Muscle layer of duodenum (tissue), 2 donors: Measurements from ENCODE around the gene GRID2.

ENCODE experiments used
- H3K27ac ChIP-seq: one replicate; pipeline ENCODE4 v1.7.0; 2013; ENCODE audit warnings: mild to moderate bottlenecking, low read length
- H3K27me3 ChIP-seq: one replicate; pipeline ENCODE4 v1.7.0; 2013; ENCODE audit warnings: low read depth, mild to moderate bottlenecking, control low read depth, low read length
- H3K36me3 ChIP-seq, 2 donors: one replicate each; pipeline ENCODE4 v1.7.0; 2013; ENCODE audit warnings: low read length in 2 of 2, control low read depth in 1 of 2, mild to moderate bottlenecking in 1 of 2; ENCODE audit not compliant: insufficient read depth in 2 of 2, control insufficient read depth in 1 of 2
- H3K4me1 ChIP-seq, 2 donors: one replicate each; pipeline ENCODE4 v1.7.0; 2013; ENCODE audit warnings: low read length in 2 of 2, mild to moderate bottlenecking in 2 of 2, control low read depth in 1 of 2, moderate library complexity in 1 of 2; ENCODE audit not compliant: insufficient read depth in 2 of 2, control insufficient read depth in 1 of 2
- H3K4me3 ChIP-seq, 2 donors: one replicate each; pipeline ENCODE4 v1.7.0; 2013; ENCODE audit warnings: low read length in 2 of 2, low read depth in 1 of 2, mild to moderate bottlenecking in 1 of 2
- H3K9me3 ChIP-seq, 2 donors: one replicate each; pipeline ENCODE4 v1.7.0; 2013; ENCODE audit warnings: low read length in 2 of 2, control low read depth in 1 of 2, mild to moderate bottlenecking in 1 of 2; ENCODE audit not compliant: control insufficient read depth in 1 of 2
- donor health status: healthy.

GRID2 gene

DNA sequence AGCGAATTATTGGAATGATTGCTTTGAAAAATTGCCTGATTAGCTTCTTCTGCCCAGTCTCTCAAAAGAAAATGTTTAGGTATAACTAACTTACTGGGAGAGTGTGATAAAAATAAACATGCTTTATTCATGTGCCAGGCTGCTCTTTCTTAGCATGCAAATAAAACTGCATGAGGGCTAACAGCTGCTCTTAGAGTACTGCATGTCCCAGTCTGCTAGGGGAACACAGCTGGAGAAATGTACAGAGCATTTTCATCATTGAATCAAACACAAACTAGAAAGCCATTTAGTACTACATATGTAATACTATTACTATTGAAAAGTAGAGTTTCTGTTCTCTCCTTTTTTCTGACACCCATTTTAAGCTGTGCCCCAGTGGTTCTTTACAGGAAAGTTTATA is 726.0 kb downstream of the GRID2 start:
- no peaks in the 10 kb centered on the region for H3K4me1 ChIP-seq
- no peaks in the 10 kb centered on the region for H3K36me3 ChIP-seq
- no peak overlapping the region for H3K4me3 ChIP-seq
- no peaks in the 10 kb centered on the region for H3K9me3 ChIP-seq
- no peak overlapping the region for H3K27ac ChIP-seq
- no peaks in the 10 kb centered on the region for H3K27me3 ChIP-seq

DNA sequence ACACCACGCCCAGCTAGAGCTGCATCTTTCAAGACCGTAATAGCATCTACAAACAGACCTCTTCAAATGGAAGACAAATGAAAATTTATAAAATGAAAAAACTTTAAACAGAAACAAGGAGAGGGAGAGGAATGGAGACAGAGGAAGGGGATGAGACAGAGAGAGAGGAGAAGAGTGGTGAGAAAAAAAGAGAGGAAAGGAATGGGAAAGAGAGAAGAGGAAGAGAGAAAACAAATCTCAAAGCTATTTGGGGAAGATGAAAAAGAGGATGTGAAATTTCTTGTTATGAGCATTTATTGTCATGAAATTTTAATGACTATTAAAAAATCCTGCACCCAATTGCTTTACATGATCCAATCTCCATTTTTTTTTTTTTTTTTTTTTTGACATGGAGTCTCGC is 726.9 kb downstream of the GRID2 start:
- H3K27ac ChIP-seq: no peak overlapping the region
- no peaks in the 10 kb centered on the region for H3K36me3 ChIP-seq
- no peak overlapping the region for H3K4me3 ChIP-seq

DNA sequence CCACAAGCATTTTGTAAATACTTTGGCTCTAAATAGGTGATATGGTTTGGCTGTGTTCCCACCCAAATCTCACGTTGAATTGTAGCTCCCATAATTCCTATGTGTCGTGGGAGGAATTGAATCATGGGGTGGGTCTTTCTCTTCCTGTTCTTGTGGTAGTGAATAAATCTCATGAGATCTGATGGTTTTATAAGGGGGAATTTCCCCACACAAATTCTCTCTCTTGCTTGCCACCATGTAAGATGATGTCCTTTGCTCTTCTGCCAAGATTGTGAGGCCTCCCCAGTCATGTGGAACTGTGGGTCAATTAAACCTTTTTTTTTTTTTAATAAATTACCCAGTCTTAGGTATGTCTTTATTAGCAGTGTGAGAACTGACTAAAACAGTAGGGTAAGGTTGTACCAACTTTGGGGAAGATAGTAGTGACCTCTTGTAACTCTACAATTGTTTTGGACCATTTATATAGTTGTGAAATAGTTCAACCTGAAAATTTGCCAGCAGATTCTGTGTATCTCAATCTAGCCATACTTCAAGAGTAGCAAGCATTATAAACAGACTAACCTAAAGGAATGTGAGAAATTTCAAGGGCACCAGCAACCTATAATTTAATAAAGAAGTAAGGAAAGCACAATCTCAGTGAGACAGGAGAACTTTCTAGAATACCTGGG is 727.8 kb downstream of the GRID2 start:
- no peaks in the 10 kb centered on the region for H3K36me3 ChIP-seq
- no peaks in the 10 kb centered on the region for H3K9me3 ChIP-seq
- H3K27ac ChIP-seq: no peak overlapping the region
- no peak overlapping the region for H3K4me3 ChIP-seq
- no peaks in the 10 kb centered on the region for H3K27me3 ChIP-seq
- no peaks in the 10 kb centered on the region for H3K4me1 ChIP-seq

More for the DNA sequence above, 726.9 kb downstream of the GRID2 start:
- Histone ChIP-seq H3K4me1 (no peaks in the 10 kb centered on the region), H3K9me3 (no peaks in the 10 kb centered on the region), H3K27me3 (no peaks in the 10 kb centered on the region)

DNA sequence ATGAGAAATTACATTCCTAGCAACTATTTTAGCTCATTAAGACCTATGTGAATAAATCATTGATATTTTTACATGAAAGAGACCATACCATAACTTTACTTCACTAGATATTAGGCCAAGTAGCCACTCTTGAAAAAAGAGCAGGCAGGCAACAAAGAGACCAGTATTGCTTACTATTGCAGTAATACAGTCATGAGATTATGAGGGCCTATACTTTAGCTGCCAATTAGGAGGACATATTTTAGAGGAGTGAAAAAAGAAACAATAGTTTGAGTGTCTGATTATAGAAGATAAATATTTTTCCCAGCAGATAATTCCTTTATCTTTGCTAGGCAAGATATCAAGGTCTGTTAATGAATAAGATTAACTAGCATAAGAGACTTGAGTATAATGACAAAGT is 739.0 kb downstream of the GRID2 start:
- Histone ChIP-seq H3K9me3 (no peaks in the 10 kb centered on the region), H3K4me3 (no peak overlapping the region), H3K27me3 (no peaks in the 10 kb centered on the region), H3K4me1 (no peaks in the 10 kb centered on the region), H3K27ac (no peak overlapping the region), H3K36me3 (no peaks in the 10 kb centered on the region)

DNA sequence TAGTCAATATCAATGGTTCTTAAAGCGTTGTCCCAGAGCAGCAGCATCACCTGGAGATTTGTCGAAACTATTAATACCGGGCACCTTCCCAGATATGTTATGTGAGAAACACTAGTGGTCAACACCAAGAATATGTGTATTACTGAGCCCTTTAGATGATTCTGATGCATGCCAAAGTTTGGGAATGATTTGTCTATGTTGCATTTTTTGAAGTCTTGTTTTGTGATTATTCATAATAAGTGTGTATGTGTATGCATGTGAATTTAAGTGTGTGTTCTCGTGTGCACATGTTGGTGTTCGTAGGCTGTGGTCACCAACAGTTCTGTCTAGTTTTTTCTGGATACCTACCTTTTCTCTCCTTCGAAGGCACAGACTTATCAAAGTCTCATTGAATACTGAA is 749.4 kb downstream of the GRID2 start:
- H3K9me3 ChIP-seq: no peaks in the 10 kb centered on the region
- H3K27ac ChIP-seq: no peak overlapping the region
- H3K27me3 ChIP-seq: no peaks in the 10 kb centered on the region
- no peaks in the 10 kb centered on the region for H3K4me1 ChIP-seq
- no peak overlapping the region for H3K4me3 ChIP-seq
- no peaks in the 10 kb centered on the region for H3K36me3 ChIP-seq

DNA sequence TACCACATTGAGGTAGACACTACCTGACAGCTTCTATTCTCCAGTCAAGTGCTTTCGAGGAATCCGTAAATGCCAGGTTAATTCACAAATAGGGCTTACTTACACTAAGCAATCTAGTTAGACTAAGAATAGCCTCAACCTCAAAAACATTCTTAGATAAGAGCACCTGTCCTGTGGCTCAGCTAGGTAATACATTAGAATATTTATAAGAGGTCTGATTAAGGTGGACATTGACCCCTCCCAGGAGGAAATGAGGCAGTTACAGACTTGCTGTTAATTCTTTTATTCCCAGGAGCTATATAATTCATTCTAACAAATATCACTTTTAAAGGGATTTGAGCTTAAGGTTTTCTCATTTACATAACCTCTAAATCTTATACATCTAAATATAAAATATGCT is 758.1 kb downstream of the GRID2 start:
- Histone ChIP-seq H3K9me3 (no peaks in the 10 kb centered on the region), H3K4me1 (no peaks in the 10 kb centered on the region), H3K27me3 (no peaks in the 10 kb centered on the region), H3K27ac (no peak overlapping the region), H3K36me3 (no peaks in the 10 kb centered on the region), H3K4me3 (no peak overlapping the region)

DNA sequence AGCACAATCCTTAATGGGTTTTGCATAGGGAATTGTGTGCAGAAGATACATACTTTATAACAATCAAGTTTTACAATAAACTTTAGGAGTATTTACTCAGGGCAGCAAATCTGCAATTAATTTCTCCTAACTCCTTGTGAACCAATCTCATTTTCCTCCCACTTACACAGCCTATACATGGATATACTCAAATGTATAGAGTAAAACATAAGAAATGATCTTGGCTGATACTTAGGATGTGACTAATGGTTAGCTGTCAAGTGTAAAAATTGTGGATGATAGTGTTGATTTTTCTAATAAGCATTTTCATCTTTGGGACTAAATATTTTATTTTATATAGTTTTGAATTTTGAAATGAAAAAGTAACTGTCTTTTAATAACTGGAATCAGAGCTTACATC is 759.6 kb downstream of the GRID2 start:
- Histone ChIP-seq H3K27me3 (no peaks in the 10 kb centered on the region), H3K36me3 (no peaks in the 10 kb centered on the region), H3K9me3 (no peaks in the 10 kb centered on the region), H3K4me3 (no peak overlapping the region), H3K27ac (no peak overlapping the region), H3K4me1 (no peaks in the 10 kb centered on the region)

DNA sequence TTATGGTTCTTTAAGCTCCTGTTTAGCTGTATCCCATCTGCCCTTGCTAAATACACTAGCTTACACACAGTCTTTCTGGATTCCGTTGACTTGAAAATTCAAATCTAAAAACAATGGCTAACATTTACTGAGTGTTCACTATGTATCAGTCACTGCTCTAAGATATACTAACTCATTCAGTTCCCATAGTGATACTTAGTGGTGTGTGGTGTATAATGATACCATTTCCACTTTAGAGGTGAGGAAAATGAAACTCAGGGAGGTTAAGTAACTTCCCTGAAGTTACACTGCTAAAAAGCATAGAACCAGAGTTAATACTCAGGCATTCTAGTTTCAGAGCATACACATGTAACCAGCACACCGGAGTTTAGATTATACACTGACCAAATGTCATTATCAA is 762.0 kb downstream of the GRID2 start:
- no peaks in the 10 kb centered on the region for H3K4me1 ChIP-seq
- H3K4me3 ChIP-seq: no peak overlapping the region
- no peaks in the 10 kb centered on the region for H3K9me3 ChIP-seq
- no peak overlapping the region for H3K27ac ChIP-seq
- no peaks in the 10 kb centered on the region for H3K27me3 ChIP-seq
- no peaks in the 10 kb centered on the region for H3K36me3 ChIP-seq

DNA sequence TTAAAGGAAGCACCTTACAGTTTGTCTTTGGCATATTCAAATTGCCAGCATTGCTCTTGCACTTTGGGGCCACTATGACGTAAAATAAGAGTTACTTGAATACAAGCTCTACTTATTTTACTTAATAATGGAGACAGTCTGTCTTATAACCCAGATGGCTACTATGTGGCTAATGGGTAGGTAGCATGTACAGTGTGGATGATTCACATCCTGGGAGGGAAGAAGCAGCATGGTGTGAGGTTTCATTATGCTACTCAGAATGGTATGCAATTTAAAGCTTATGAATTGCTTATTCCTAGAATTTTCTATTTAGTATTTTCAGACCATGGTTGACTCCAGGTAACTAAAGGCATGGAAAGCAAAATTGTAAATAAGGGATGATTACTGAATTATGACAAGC is 763.0 kb downstream of the GRID2 start:
- Histone ChIP-seq H3K4me3 (no peak overlapping the region), H3K27me3 (no peaks in the 10 kb centered on the region), H3K9me3 (no peaks in the 10 kb centered on the region), H3K4me1 (no peaks in the 10 kb centered on the region), H3K36me3 (no peaks in the 10 kb centered on the region), H3K27ac (no peak overlapping the region)

DNA sequence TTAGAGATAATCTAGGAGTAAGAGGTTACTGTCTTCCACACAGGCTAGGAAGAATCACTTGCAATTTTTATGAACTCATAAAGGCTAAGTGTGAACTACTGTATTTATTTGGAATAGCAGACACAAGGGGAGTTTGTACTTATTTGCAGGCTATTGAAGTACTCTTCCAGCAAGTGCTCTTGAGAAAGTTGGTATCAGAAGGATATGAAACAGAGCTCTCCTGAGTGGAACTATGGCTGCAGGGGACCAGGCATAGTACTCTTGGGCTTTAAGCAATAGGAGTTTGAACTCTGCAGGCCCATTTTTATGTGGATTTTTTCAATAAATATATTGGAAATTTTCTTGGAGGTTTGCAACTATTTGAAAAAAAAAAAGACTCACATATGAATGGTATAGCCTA is 768.5 kb downstream of the GRID2 start:
- Histone ChIP-seq H3K4me1 (no peaks in the 10 kb centered on the region), H3K36me3 (no peaks in the 10 kb centered on the region), H3K27me3 (no peaks in the 10 kb centered on the region), H3K4me3 (no peak overlapping the region), H3K27ac (no peak overlapping the region), H3K9me3 (no peaks in the 10 kb centered on the region)

DNA sequence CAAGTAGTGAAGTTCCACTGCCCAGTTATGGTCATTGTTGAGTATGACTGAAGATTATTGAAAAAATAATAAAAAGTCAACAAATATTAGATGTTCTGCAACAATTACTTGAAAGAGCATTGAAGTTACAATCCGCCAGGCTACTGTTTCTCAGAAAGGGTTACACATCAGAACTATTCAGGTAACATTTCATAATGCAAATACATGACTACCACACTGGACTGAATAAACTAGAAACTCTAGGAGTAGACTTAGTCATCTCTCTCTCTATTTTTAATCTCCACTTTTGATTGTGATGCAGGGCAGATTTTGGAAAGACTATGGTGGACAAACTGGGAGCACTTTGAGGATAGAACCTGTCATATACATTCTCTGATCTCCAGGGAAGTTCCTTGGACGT is 776.5 kb downstream of the GRID2 start:
- Histone ChIP-seq H3K27ac (no peak overlapping the region), H3K4me1 (no peaks in the 10 kb centered on the region), H3K36me3 (no peaks in the 10 kb centered on the region), H3K4me3 (no peak overlapping the region), H3K27me3 (no peaks in the 10 kb centered on the region), H3K9me3 (no peaks in the 10 kb centered on the region)

DNA sequence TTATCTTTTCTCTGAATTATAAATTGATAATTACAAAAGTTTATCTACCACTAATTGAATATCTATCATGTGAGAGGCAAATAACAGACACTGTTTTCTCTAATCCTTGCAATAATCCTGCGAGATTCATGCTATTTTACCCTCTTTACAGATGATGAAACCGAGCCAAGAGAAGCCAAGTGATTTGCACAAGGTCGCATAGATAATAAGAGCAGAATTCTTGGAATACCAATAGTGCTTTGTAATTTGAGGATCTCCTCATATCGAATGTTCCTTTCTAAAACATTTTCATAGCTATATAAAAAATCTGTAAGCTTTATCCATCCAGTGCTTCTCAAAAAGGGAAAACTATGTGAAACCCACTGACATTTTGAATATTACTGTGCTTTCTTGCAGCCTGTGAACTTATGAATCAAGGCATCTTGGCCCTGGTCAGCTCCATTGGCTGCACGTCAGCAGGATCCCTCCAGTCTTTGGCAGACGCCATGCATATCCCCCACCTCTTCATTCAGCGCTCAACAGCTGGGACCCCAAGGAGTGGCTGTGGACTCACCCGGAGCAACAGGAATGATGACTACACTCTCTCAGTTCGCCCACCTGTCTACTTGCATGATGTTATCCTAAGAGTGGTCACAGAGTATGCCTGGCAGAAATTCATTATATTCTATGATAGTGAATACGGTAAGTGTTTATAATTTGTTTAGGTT is 781.0 kb downstream of the GRID2 start:
- no peak overlapping the region for H3K27ac ChIP-seq
- no peaks in the 10 kb centered on the region for H3K36me3 ChIP-seq
- no peak overlapping the region for H3K4me3 ChIP-seq
- H3K27me3 ChIP-seq: no peaks in the 10 kb centered on the region
- no peaks in the 10 kb centered on the region for H3K4me1 ChIP-seq
- no peaks in the 10 kb centered on the region for H3K9me3 ChIP-seq
